ENCODE data around the gene EPHB1.
A peak's percentile ranks its signal among the peaks of the same experiment; 100 is the strongest.
"Not testable (repeated sequence)": the region's sequence is repeated elsewhere in the genome, so short reads cannot be mapped to it uniquely, and the experiment has no call there.

The EPHB1 gene

DNA sequence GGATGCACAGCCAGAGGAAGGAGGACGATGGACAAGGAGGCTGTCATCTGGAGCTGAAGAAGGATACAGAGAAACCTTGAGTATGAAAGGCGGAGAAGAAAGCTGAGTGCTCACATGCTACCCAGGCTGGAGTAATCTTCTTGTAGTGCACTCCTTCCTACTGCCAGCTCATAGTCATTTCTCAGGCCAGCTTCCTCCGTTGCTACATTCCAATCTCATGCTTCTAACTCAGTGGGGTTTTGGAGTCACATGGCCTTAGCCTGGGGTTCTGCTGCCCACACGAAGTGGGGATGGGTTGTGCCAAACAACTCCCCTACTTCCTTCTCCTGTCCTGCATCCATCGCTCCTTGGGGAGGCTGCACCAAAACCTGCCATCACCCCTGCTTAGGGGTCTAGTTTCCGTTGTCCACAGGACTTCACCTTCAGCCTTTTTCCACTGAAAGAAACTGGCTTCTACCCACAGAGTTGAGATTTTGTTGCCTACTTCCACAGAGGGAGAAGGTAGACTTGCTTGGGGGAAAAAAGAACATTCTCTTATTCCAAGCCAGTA is 239.9 kb downstream of the EPHB1 start:
- H3K9ac ChIP-seq (ENCODE audit: low read depth, low read length, poor library complexity) = no peak overlapping the region
- H2BK12ac ChIP-seq (ENCODE audit: low read length) = no peak overlapping the region
- no CpG with 5 or more reads among the region's 6 CpGs for whole genome bisulfite sequencing, 2 donors (ENCODE audit: extremely low coverage in 2 of 2, insufficient read length in 2 of 2, insufficient replicate concordance in 1 of 2)
- H3K4me2 ChIP-seq (ENCODE audit: insufficient read depth, low read length, poor library complexity, severe bottlenecking) = no peak overlapping the region
- H3K4me3 ChIP-seq (ENCODE audit: low read length in 2 of 2) = no peak overlapping the region
- H2BK120ac ChIP-seq (ENCODE audit: low read depth, low read length) = no peak overlapping the region
- no peak overlapping the region for H4K91ac ChIP-seq (ENCODE audit: low read depth, low read length, poor library complexity)
- H3K4me1 ChIP-seq (ENCODE audit: control insufficient read depth in 2 of 2, insufficient read depth in 1 of 2, low read depth in 1 of 2, low read length in 2 of 2) = peaks cover 8 to 13% of the 10 kb centered on the region in 2 donors
- H3K18ac ChIP-seq (ENCODE audit: low read length) = no peak overlapping the region
- no peak overlapping the region for H3K23ac ChIP-seq (ENCODE audit: low read depth, low read length, poor library complexity)
- no peak for DNase-seq (ENCODE audit: low spot score)
- H3K4ac ChIP-seq (ENCODE audit: low read length) = no peak overlapping the region
- H2AFZ ChIP-seq (ENCODE audit: low read length) = no peak overlapping the region
- H2BK15ac ChIP-seq (ENCODE audit: low read length) = no peak overlapping the region
- H2BK5ac ChIP-seq (ENCODE audit: low read length) = no peak overlapping the region
- H3K9me3 ChIP-seq (replicated peaks in 1 of 2; ENCODE audit: control insufficient read depth in 2 of 2, insufficient read depth in 1 of 2, low read depth in 1 of 2, low read length in 2 of 2) = no peaks in the 10 kb centered on the region
- peaks cover 0 to 3% (median 0%) of the 10 kb centered on the region in 3 experiments for H3K27me3 ChIP-seq (ENCODE audit: control insufficient read depth in 3 of 3, insufficient read depth in 3 of 3, low read depth in 1 of 3, low read length in 3 of 3)
- no peaks in the 10 kb centered on the region for H3K79me1 ChIP-seq (ENCODE audit: low read depth, low read length)
- no peak overlapping the region for H3K14ac ChIP-seq (ENCODE audit: low read length)
- no peak overlapping the region for H3K27ac ChIP-seq (replicated peaks; ENCODE audit: low read length)
- no peak overlapping the region for H4K8ac ChIP-seq (ENCODE audit: low read depth, low read length)
- H3K36me3 ChIP-seq (replicated peaks in 1 of 2; ENCODE audit: control insufficient read depth in 2 of 2, insufficient read depth in 2 of 2, low read length in 2 of 2) = no peaks in the 10 kb centered on the region
- H2AK5ac ChIP-seq (ENCODE audit: low read depth, low read length) = no peak overlapping the region

DNA sequence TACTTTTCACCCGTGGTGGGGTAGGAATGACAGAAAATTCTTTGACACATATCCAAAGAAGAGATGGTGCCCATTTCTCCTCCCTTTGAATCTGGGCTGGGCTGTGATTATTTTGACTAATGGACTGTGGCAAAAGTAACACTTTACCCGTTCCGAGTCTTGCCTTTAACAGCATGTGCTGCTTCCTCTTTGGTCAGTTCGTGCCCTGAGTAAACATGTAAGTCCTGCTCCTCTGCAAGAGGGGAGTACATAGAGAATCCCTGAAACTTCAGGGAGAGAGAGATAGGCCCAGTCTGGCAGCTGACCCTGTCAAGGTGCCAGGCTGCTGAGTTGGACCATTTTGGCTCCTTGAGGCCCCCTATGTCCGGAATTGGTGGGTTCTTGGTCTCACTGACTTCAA is 243.1 kb downstream of the EPHB1 start:
- Histone ChIP-seq H3K14ac (ENCODE audit: low read length) (no peak overlapping the region), H2BK120ac (ENCODE audit: low read depth, low read length) (no peak overlapping the region), H3K9ac (ENCODE audit: low read depth, low read length, poor library complexity) (no peak overlapping the region), H3K36me3 (replicated peaks in 1 of 2; ENCODE audit: control insufficient read depth in 2 of 2, insufficient read depth in 2 of 2, low read length in 2 of 2) (no peaks in the 10 kb centered on the region), H3K79me1 (ENCODE audit: low read depth, low read length) (no peaks in the 10 kb centered on the region), H3K4ac (ENCODE audit: low read length) (no peak overlapping the region), H3K4me1 (ENCODE audit: control insufficient read depth in 2 of 2, insufficient read depth in 1 of 2, low read depth in 1 of 2, low read length in 2 of 2) (peaks cover 8 to 18% of the 10 kb centered on the region in 2 donors), H3K4me3 (ENCODE audit: low read length in 2 of 2) (no peak overlapping the region), H3K4me2 (ENCODE audit: insufficient read depth, low read length, poor library complexity, severe bottlenecking) (no peak overlapping the region), H4K91ac (ENCODE audit: low read depth, low read length, poor library complexity) (no peak overlapping the region), H3K27ac (replicated peaks; ENCODE audit: low read length) (no peak overlapping the region), H2AK5ac (ENCODE audit: low read depth, low read length) (no peak overlapping the region), H2AFZ (ENCODE audit: low read length) (no peak overlapping the region), H2BK5ac (ENCODE audit: low read length) (no peak overlapping the region), H3K23ac (ENCODE audit: low read depth, low read length, poor library complexity) (no peak overlapping the region), H3K18ac (ENCODE audit: low read length) (no peak overlapping the region), H4K8ac (ENCODE audit: low read depth, low read length) (no peak overlapping the region), H2BK12ac (ENCODE audit: low read length) (no peak overlapping the region), H3K9me3 (replicated peaks in 1 of 2; ENCODE audit: control insufficient read depth in 2 of 2, insufficient read depth in 1 of 2, low read depth in 1 of 2, low read length in 2 of 2) (no peaks in the 10 kb centered on the region), H3K27me3 (ENCODE audit: control insufficient read depth in 3 of 3, insufficient read depth in 3 of 3, low read depth in 1 of 3, low read length in 3 of 3) (no peaks in the 10 kb centered on the region), H2BK15ac (ENCODE audit: low read length) (no peak overlapping the region)
- WGBS, 2 donors (ENCODE audit: extremely low coverage in 2 of 2, insufficient read length in 2 of 2, insufficient replicate concordance in 1 of 2) = no CpG with 5 or more reads among the region's 5 CpGs
- DNase-seq (ENCODE audit: low spot score) = no peak

DNA sequence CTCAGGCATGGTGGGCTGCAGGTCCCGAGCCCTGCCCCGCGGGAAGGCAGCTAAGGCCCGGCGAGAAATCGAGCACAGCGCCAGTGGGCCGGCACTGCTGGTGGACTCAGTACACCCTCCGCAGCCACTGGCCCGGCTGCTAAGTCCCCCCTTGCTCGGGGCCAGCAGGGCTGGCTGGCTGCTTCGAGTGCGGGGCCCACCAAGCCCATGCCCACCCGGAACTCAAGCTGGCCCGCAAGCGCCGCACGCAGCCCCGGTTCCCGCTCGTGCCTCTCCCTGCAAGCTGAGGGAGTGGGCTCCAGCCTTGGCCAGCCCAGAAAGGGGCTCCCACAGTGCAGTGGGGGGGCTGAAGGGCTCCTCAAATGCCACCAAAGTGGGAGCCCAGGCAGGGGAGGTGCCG is 244.5 kb downstream of the EPHB1 start:
- H3K4ac ChIP-seq (ENCODE audit: low read length); H2BK15ac ChIP-seq (ENCODE audit: low read length); H3K4me2 ChIP-seq (ENCODE audit: insufficient read depth, low read length, poor library complexity, severe bottlenecking); H3K23ac ChIP-seq (ENCODE audit: low read depth, low read length, poor library complexity); H3K27ac ChIP-seq (replicated peaks; ENCODE audit: low read length); H2AK5ac ChIP-seq (ENCODE audit: low read depth, low read length); H2BK120ac ChIP-seq (ENCODE audit: low read depth, low read length); H3K4me3 ChIP-seq (ENCODE audit: low read length in 2 of 2); H2AFZ ChIP-seq (ENCODE audit: low read length); H2BK5ac ChIP-seq (ENCODE audit: low read length); H3K9me3 ChIP-seq (replicated peaks in 1 of 2; ENCODE audit: control insufficient read depth in 2 of 2, insufficient read depth in 1 of 2, low read depth in 1 of 2, low read length in 2 of 2); H3K9ac ChIP-seq (ENCODE audit: low read depth, low read length, poor library complexity); DNase-seq (ENCODE audit: low spot score); H3K36me3 ChIP-seq (replicated peaks in 1 of 2; ENCODE audit: control insufficient read depth in 2 of 2, insufficient read depth in 2 of 2, low read length in 2 of 2); H3K18ac ChIP-seq (ENCODE audit: low read length); H3K79me1 ChIP-seq (ENCODE audit: low read depth, low read length); H4K8ac ChIP-seq (ENCODE audit: low read depth, low read length); H3K14ac ChIP-seq (ENCODE audit: low read length); H2BK12ac ChIP-seq (ENCODE audit: low read length); H3K27me3 ChIP-seq (ENCODE audit: control insufficient read depth in 3 of 3, insufficient read depth in 3 of 3, low read depth in 1 of 3, low read length in 3 of 3); H4K91ac ChIP-seq (ENCODE audit: low read depth, low read length, poor library complexity): not testable (repeated sequence)
- peaks cover 5 to 14% of the 10 kb centered on the region in 2 donors for H3K4me1 ChIP-seq (ENCODE audit: control insufficient read depth in 2 of 2, insufficient read depth in 1 of 2, low read depth in 1 of 2, low read length in 2 of 2)
- WGBS, 2 donors (ENCODE audit: extremely low coverage in 2 of 2, insufficient read length in 2 of 2, insufficient replicate concordance in 1 of 2) = no CpG with 5 or more reads among the region's 22 CpGs

DNA sequence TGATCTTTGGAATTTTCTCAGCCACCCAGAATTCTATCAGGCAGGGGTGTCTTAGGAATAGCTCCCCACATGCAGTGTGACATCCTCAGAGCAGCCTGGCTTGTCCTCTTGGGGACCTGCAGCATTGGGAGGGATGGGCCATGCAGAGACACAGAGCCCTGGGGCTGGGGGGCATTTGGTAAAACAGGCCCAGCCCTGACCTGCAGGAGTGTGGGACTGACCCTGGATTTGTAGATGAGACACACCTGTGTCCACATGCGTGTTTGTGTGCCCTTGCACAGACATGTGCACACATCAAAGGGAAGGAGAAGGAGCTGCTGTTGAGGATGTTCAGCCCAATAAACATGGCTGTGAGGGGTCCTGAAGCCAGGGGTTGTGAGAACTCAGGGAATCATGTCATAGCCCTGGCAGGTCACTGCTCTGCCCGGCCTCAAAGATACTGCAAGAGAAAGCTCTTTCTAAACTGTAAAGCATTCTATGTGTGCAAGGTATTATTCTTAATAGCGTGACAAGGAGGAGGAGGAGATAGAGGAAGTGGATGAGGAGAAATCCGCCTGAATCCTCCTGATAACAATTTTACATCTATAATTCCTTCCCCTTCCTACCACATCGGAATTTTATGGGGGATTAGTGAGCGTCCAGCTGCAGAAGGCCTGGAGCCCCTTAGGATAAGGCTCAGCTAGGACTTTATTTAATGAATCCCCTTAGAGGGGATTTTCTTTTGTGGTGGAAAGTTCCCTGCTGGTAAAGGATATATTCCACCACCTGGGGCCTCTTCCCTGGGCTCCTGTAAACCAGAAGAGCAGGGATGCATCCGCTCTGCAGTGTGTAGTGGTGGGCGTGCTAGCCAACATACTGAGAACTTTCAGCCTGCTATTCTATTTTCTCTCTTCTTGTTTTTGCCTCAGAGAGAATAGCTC is 245.5 kb downstream of the EPHB1 start:
- peaks cover 0 to 12% of the 10 kb centered on the region in 2 donors for H3K4me1 ChIP-seq (ENCODE audit: control insufficient read depth in 2 of 2, insufficient read depth in 1 of 2, low read depth in 1 of 2, low read length in 2 of 2)
- H2BK15ac ChIP-seq (ENCODE audit: low read length) = no peak overlapping the region
- H3K27me3 ChIP-seq (ENCODE audit: control insufficient read depth in 3 of 3, insufficient read depth in 3 of 3, low read depth in 1 of 3, low read length in 3 of 3) = no peaks in the 10 kb centered on the region
- H3K9me3 ChIP-seq (replicated peaks in 1 of 2; ENCODE audit: control insufficient read depth in 2 of 2, insufficient read depth in 1 of 2, low read depth in 1 of 2, low read length in 2 of 2) = no peaks in the 10 kb centered on the region
- H3K4me2 ChIP-seq (ENCODE audit: insufficient read depth, low read length, poor library complexity, severe bottlenecking) = no peak overlapping the region
- no peaks in the 10 kb centered on the region for H3K79me1 ChIP-seq (ENCODE audit: low read depth, low read length)
- no peak overlapping the region for H4K91ac ChIP-seq (ENCODE audit: low read depth, low read length, poor library complexity)
- no peak overlapping the region for H2BK120ac ChIP-seq (ENCODE audit: low read depth, low read length)
- H3K9ac ChIP-seq (ENCODE audit: low read depth, low read length, poor library complexity) = no peak overlapping the region
- no peaks in the 10 kb centered on the region for H3K36me3 ChIP-seq (replicated peaks in 1 of 2; ENCODE audit: control insufficient read depth in 2 of 2, insufficient read depth in 2 of 2, low read length in 2 of 2)
- no peak overlapping the region for H2AFZ ChIP-seq (ENCODE audit: low read length)
- H3K23ac ChIP-seq (ENCODE audit: low read depth, low read length, poor library complexity) = no peak overlapping the region
- H3K18ac ChIP-seq (ENCODE audit: low read length) = peak overlapping the region; percentile 76
- no peak for DNase-seq (ENCODE audit: low spot score)
- peak overlapping the region; percentile 29 for H2AK5ac ChIP-seq (ENCODE audit: low read depth, low read length)
- no peak overlapping the region for H3K4me3 ChIP-seq (ENCODE audit: low read length in 2 of 2)
- no peak overlapping the region for H3K27ac ChIP-seq (replicated peaks; ENCODE audit: low read length)
- H2BK12ac ChIP-seq (ENCODE audit: low read length) = no peak overlapping the region
- no peak overlapping the region for H4K8ac ChIP-seq (ENCODE audit: low read depth, low read length)
- WGBS, 2 donors (ENCODE audit: extremely low coverage in 2 of 2, insufficient read length in 2 of 2, insufficient replicate concordance in 1 of 2) = no CpG with 5 or more reads among the region's 8 CpGs
- H3K4ac ChIP-seq (ENCODE audit: low read length) = no peak overlapping the region
- H2BK5ac ChIP-seq (ENCODE audit: low read length) = no peak overlapping the region
- H3K14ac ChIP-seq (ENCODE audit: low read length) = no peak overlapping the region
